Measurements from ENCODE around the gene SORCS3. TPM values are rescaled to one million over a fixed set of nuclear protein-coding genes. Genes with fewer than 3 reads are reported as not detected.

SORCS3 gene
- total RNA-seq, 2 experiments from 2014 or later, result not detected

GRCh38 chr10:104893701-104894100 lies 252.6 kb downstream of the SORCS3 start:
- ATAC-seq (no peak), DNase-seq (no peak)
- POLR2A ChIA-PET, result no interaction called here
- no peaks in the 10 kb centered on the region for H3K27me3 Mint-ChIP-seq (ENCODE audit: low read depth)
- H3K36me3 Mint-ChIP-seq (ENCODE audit: low read depth), result no peaks in the 10 kb centered on the region
- H3K9me3 Mint-ChIP-seq (ENCODE audit: insufficient read depth), result peaks cover 10% of the 10 kb centered on the region
- no peaks in the 10 kb centered on the region for H3K4me1 Mint-ChIP-seq (ENCODE audit: low read depth)
- H3K4me3 Mint-ChIP-seq, result no peak overlapping the region
- no peak overlapping the region for H3K27ac Mint-ChIP-seq
- CTCF ChIA-PET, result no interaction called here

GRCh38 chr10:104894681-104895080 lies 253.6 kb downstream of the SORCS3 start:
- DNase-seq (no peak), ATAC-seq (no peak)
- Mint-ChIP-seq H3K4me1 (ENCODE audit: low read depth) (no peaks in the 10 kb centered on the region), H3K4me3 (no peak overlapping the region), H3K36me3 (ENCODE audit: low read depth) (no peaks in the 10 kb centered on the region), H3K27ac (no peak overlapping the region), H3K9me3 (ENCODE audit: insufficient read depth) (peaks cover 10% of the 10 kb centered on the region), H3K27me3 (ENCODE audit: low read depth) (no peaks in the 10 kb centered on the region)
- POLR2A ChIA-PET, result no interaction called here
- CTCF ChIA-PET, result interaction anchor here (0.8 kb wide), 1 partner anchor 11 kb away, joined by 3 read pairs; no protein-coding TSS in a partner anchor

GRCh38 chr10:104895541-104895940 lies 254.5 kb downstream of the SORCS3 start:
- H3K27me3 Mint-ChIP-seq (ENCODE audit: low read depth), result no peaks in the 10 kb centered on the region
- no peak for DNase-seq
- no peak for ATAC-seq
- ChIA-PET POLR2A (no interaction called here), CTCF (no interaction called here)
- H3K27ac Mint-ChIP-seq, result no peak overlapping the region
- H3K9me3 Mint-ChIP-seq (ENCODE audit: insufficient read depth), result peaks cover 3% of the 10 kb centered on the region
- H3K4me1 Mint-ChIP-seq (ENCODE audit: low read depth), result no peaks in the 10 kb centered on the region
- H3K36me3 Mint-ChIP-seq (ENCODE audit: low read depth), result no peaks in the 10 kb centered on the region
- H3K4me3 Mint-ChIP-seq, result no peak overlapping the region

GRCh38 chr10:104895981-104896380 lies 254.9 kb downstream of the SORCS3 start:
- H3K4me3 Mint-ChIP-seq, result no peak overlapping the region
- no peak overlapping the region for H3K27ac Mint-ChIP-seq
- ChIA-PET POLR2A (no interaction called here), CTCF (no interaction called here)
- H3K9me3 Mint-ChIP-seq (ENCODE audit: insufficient read depth), result no peaks in the 10 kb centered on the region
- no peaks in the 10 kb centered on the region for H3K27me3 Mint-ChIP-seq (ENCODE audit: low read depth)
- ATAC-seq, result no peak
- DNase-seq, result no peak
- no peaks in the 10 kb centered on the region for H3K36me3 Mint-ChIP-seq (ENCODE audit: low read depth)
- no peaks in the 10 kb centered on the region for H3K4me1 Mint-ChIP-seq (ENCODE audit: low read depth)

- Mint-ChIP-seq H3K4me3 (no peak overlapping the region), H3K36me3 (ENCODE audit: low read depth) (no peaks in the 10 kb centered on the region), H3K27ac (no peak overlapping the region), H3K4me1 (ENCODE audit: low read depth) (no peaks in the 10 kb centered on the region), H3K27me3 (ENCODE audit: low read depth) (no peaks in the 10 kb centered on the region), H3K9me3 (ENCODE audit: insufficient read depth) (no peaks in the 10 kb centered on the region)
- ATAC-seq (no peak), DNase-seq (no peak)
- ChIA-PET POLR2A (no interaction called here), CTCF (no interaction called here)
Observed at GRCh38 chr10:104897696-104898095, 256.6 kb downstream of the SORCS3 start.

- no peaks in the 10 kb centered on the region for H3K9me3 Mint-ChIP-seq (ENCODE audit: insufficient read depth)
- H3K4me1 Mint-ChIP-seq (ENCODE audit: low read depth), result no peaks in the 10 kb centered on the region
- no peak for DNase-seq
- ATAC-seq, result no peak
- no peak overlapping the region for H3K27ac Mint-ChIP-seq
- CTCF ChIA-PET, result no interaction called here
- no peak overlapping the region for H3K4me3 Mint-ChIP-seq
- POLR2A ChIA-PET, result no interaction called here
- H3K27me3 Mint-ChIP-seq (ENCODE audit: low read depth), result no peaks in the 10 kb centered on the region
- H3K36me3 Mint-ChIP-seq (ENCODE audit: low read depth), result no peaks in the 10 kb centered on the region
Observed at GRCh38 chr10:104899779-104900178, 258.7 kb downstream of the SORCS3 start.

- H3K9me3 Mint-ChIP-seq (ENCODE audit: insufficient read depth), result no peaks in the 10 kb centered on the region
- no peak overlapping the region for H3K4me3 Mint-ChIP-seq
- no peaks in the 10 kb centered on the region for H3K36me3 Mint-ChIP-seq (ENCODE audit: low read depth)
- no peak for ATAC-seq
- H3K27me3 Mint-ChIP-seq (ENCODE audit: low read depth), result no peaks in the 10 kb centered on the region
- ChIA-PET CTCF (no interaction called here), POLR2A (no interaction called here)
- H3K4me1 Mint-ChIP-seq (ENCODE audit: low read depth), result no peaks in the 10 kb centered on the region
- DNase-seq, result no peak
- H3K27ac Mint-ChIP-seq, result no peak overlapping the region
Observed at GRCh38 chr10:104903433-104903832, 262.3 kb downstream of the SORCS3 start.

- Mint-ChIP-seq H3K4me3 (no peak overlapping the region), H3K9me3 (ENCODE audit: insufficient read depth) (no peaks in the 10 kb centered on the region), H3K27me3 (ENCODE audit: low read depth) (no peaks in the 10 kb centered on the region), H3K36me3 (ENCODE audit: low read depth) (no peaks in the 10 kb centered on the region), H3K4me1 (ENCODE audit: low read depth) (no peaks in the 10 kb centered on the region), H3K27ac (no peak overlapping the region)
- DNase-seq, result no peak
- CTCF ChIA-PET, result no interaction called here
- POLR2A ChIA-PET, result no interaction called here
- no peak for ATAC-seq
Observed at GRCh38 chr10:104904753-104905323, 263.7 kb downstream of the SORCS3 start.

GRCh38 chr10:104906112-104906511 lies 265.0 kb downstream of the SORCS3 start:
- DNase-seq, result no peak
- H3K27ac Mint-ChIP-seq, result no peak overlapping the region
- POLR2A ChIA-PET, result no interaction called here
- H3K4me3 Mint-ChIP-seq, result no peak overlapping the region
- no peaks in the 10 kb centered on the region for H3K27me3 Mint-ChIP-seq (ENCODE audit: low read depth)
- CTCF ChIA-PET, result no interaction called here
- no peaks in the 10 kb centered on the region for H3K36me3 Mint-ChIP-seq (ENCODE audit: low read depth)
- no peaks in the 10 kb centered on the region for H3K4me1 Mint-ChIP-seq (ENCODE audit: low read depth)
- no peaks in the 10 kb centered on the region for H3K9me3 Mint-ChIP-seq (ENCODE audit: insufficient read depth)
- ATAC-seq, result no peak

GRCh38 chr10:104907521-104907920 lies 266.4 kb downstream of the SORCS3 start:
- Mint-ChIP-seq H3K27ac (no peak overlapping the region), H3K27me3 (ENCODE audit: low read depth) (no peaks in the 10 kb centered on the region), H3K9me3 (ENCODE audit: insufficient read depth) (no peaks in the 10 kb centered on the region), H3K4me1 (ENCODE audit: low read depth) (no peaks in the 10 kb centered on the region), H3K36me3 (ENCODE audit: low read depth) (no peaks in the 10 kb centered on the region), H3K4me3 (no peak overlapping the region)
- POLR2A ChIA-PET, result no interaction called here
- CTCF ChIA-PET, result no interaction called here
- no peak for ATAC-seq
- no peak for DNase-seq

- H3K27me3 Mint-ChIP-seq (ENCODE audit: low read depth), result no peaks in the 10 kb centered on the region
- no peaks in the 10 kb centered on the region for H3K36me3 Mint-ChIP-seq (ENCODE audit: low read depth)
- ATAC-seq (no peak), DNase-seq (no peak)
- ChIA-PET CTCF (no interaction called here), POLR2A (no interaction called here)
- H3K27ac Mint-ChIP-seq, result no peak overlapping the region
- H3K4me1 Mint-ChIP-seq (ENCODE audit: low read depth), result no peaks in the 10 kb centered on the region
- H3K9me3 Mint-ChIP-seq (ENCODE audit: insufficient read depth), result no peaks in the 10 kb centered on the region
- H3K4me3 Mint-ChIP-seq, result no peak overlapping the region
Observed at GRCh38 chr10:104908581-104908980, 267.5 kb downstream of the SORCS3 start.

- H3K27ac Mint-ChIP-seq, result no peak overlapping the region
- no peaks in the 10 kb centered on the region for H3K4me1 Mint-ChIP-seq (ENCODE audit: low read depth)
- ATAC-seq, result no peak
- no peaks in the 10 kb centered on the region for H3K27me3 Mint-ChIP-seq (ENCODE audit: low read depth)
- ChIA-PET POLR2A (no interaction called here), CTCF (no interaction called here)
- no peaks in the 10 kb centered on the region for H3K9me3 Mint-ChIP-seq (ENCODE audit: insufficient read depth)
- no peak for DNase-seq
- H3K4me3 Mint-ChIP-seq, result no peak overlapping the region
- no peaks in the 10 kb centered on the region for H3K36me3 Mint-ChIP-seq (ENCODE audit: low read depth)
Observed at GRCh38 chr10:104910712-104911111, 269.6 kb downstream of the SORCS3 start.

- no peaks in the 10 kb centered on the region for H3K4me1 Mint-ChIP-seq (ENCODE audit: low read depth)
- ChIA-PET CTCF (no interaction called here), POLR2A (no interaction called here)
- H3K27me3 Mint-ChIP-seq (ENCODE audit: low read depth), result no peaks in the 10 kb centered on the region
- no peaks in the 10 kb centered on the region for H3K36me3 Mint-ChIP-seq (ENCODE audit: low read depth)
- no peak overlapping the region for H3K27ac Mint-ChIP-seq
- no peak overlapping the region for H3K4me3 Mint-ChIP-seq
- ATAC-seq, result no peak
- DNase-seq, result no peak
- H3K9me3 Mint-ChIP-seq (ENCODE audit: insufficient read depth), result no peaks in the 10 kb centered on the region
Observed at GRCh38 chr10:104913390-104913789, 272.3 kb downstream of the SORCS3 start.

Measured in activated CD8-positive, alpha-beta T cell treated with anti-CD3 and anti-CD28 coated beads, Interleukin-2, amount 10 ng/mL, durations not matched to agents 7 days and 5 days (primary cell).